Measurements from ENCODE around the gene NHS. TPM values are rescaled to one million over a fixed set of nuclear protein-coding genes. Genes with fewer than 3 reads are reported as not detected.
A peak's percentile ranks its signal among the peaks of the same experiment; 100 is the strongest.
"Not testable (repeated sequence)": the region's sequence is repeated elsewhere in the genome, so short reads cannot be mapped to it uniquely, and the experiment has no call there.

Gene NHS
- total and polyA plus RNA-seq, 10 donors, result 0.32 to 3.1 (median 2.1) TPM

DNA sequence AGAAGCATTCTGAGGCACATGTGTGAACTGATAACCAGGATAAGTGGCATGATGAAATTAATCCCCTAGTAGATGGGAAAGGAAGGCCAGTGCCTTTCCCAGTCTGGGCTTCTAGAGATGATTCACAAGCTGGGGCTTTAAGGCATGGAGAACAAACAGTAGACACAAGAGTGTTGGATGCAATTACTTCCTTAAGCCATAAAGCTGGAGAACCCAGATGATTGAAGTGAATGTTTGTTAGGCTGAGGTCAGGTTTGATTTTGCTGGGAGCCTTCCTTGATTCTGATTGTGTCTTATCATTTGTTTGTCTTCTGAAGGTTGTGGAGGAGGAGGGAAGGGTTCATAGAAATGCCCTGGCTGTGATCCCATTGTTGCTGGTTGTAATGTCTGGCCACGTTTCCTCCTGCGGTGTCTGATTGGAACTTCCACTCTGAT, 125.2 kb downstream of the NHS start:
- H3K27me3 ChIP-seq (replicated peaks in 1 of 7), result peaks cover 0 to 7% (median 0%) of the 10 kb centered on the region in 7 donors
- intact Hi-C loops (cut with DNase I; ENCODE audit: low total_unique reads), result no loop called here
- no peak overlapping the region for H3K4me3 ChIP-seq
- no peak overlapping the region for H3K27ac ChIP-seq
- no peaks in the 10 kb centered on the region for H3K36me3 ChIP-seq
- 30 to 59% (median 30%) methylated on average over 2 of the region's 2 CpGs for WGBS, 5 donors
- TF ChIP-seq POLR2A (IDR thresholded peaks at IDR 0.05), result no peak
- TF ChIP-seq, protein P1, sequence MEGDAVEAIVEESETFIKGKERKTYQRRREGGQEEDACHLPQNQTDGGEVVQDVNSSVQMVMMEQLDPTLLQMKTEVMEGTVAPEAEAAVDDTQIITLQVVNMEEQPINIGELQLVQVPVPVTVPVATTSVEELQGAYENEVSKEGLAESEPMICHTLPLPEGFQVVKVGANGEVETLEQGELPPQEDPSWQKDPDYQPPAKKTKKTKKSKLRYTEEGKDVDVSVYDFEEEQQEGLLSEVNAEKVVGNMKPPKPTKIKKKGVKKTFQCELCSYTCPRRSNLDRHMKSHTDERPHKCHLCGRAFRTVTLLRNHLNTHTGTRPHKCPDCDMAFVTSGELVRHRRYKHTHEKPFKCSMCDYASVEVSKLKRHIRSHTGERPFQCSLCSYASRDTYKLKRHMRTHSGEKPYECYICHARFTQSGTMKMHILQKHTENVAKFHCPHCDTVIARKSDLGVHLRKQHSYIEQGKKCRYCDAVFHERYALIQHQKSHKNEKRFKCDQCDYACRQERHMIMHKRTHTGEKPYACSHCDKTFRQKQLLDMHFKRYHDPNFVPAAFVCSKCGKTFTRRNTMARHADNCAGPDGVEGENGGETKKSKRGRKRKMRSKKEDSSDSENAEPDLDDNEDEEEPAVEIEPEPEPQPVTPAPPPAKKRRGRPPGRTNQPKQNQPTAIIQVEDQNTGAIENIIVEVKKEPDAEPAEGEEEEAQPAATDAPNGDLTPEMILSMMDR (IDR thresholded peaks at IDR 0.05 in 8 of 11, conservative IDR thresholded peaks at IDR 0.05 in 3 of 11), result no peak
- TF ChIP-seq POLR2AphosphoS5 (IDR thresholded peaks at IDR 0.05), result no peak
- H3K9me3 ChIP-seq, result no peaks in the 10 kb centered on the region
- DNase-seq, result no peak
- H3K4me1 ChIP-seq, result no peaks in the 10 kb centered on the region

DNA sequence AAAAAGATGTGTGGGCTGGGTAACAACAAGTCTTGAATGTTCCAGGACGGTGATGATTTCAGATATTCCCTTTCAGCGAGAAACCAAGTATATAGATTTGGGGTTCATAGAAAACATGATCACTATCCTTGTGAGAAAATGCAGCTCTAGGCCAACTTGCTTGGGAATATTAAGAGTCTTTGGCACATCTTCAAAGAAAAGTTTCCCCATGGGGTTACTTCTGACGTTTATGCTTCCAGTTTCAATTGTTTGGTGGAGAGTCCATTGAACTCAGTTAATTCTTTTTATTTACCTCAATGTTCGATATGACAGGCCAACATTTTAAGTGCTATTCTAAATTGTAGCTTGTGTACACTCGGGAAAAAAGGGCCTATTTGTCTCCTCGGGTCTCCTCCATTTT, 126.7 kb downstream of the NHS start:
- TF ChIP-seq POLR2AphosphoS5 (IDR thresholded peaks at IDR 0.05) (no peak), POLR2A (IDR thresholded peaks at IDR 0.05) (no peak)
- TF ChIP-seq, protein P1 (IDR thresholded peaks at IDR 0.05 in 8 of 11, conservative IDR thresholded peaks at IDR 0.05 in 3 of 11), result no peak

DNA sequence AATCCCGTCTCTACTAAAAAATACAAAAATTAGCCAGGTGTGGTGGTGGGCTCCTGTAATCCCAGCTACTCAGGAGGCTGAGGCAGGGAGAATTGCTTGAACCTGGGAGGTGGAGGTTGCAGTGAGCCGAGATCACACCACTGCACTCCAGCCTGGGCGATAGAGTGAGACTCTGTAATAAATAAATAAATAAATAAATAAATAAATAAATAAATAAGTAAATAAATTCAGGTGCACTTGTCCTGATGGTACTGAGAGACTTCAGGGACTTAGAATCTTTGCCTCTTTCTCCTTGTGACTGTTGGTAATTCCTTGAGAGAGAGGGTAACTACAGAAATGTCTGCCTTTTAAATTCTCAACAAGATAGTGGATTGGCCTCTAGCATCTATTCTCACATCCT, 131.4 kb downstream of the NHS start:
- intact Hi-C loops (cut with DNase I; ENCODE audit: low total_unique reads); H3K27ac ChIP-seq; DNase-seq; H3K4me3 ChIP-seq; H3K27me3 ChIP-seq (replicated peaks in 1 of 7); H3K4me1 ChIP-seq; H3K36me3 ChIP-seq: not testable (repeated sequence)
- H3K9me3 ChIP-seq, result peaks cover 3 to 22% (median 10%) of the 10 kb centered on the region in 8 donors
- 77 to 97% (median 87%) methylated on average over 3 of the region's 3 CpGs for WGBS, 5 donors

More for the DNA sequence above, 126.7 kb downstream of the NHS start:
- 64 to 79% (median 74%) methylated on average over 6 of the region's 6 CpGs for WGBS, 5 donors
- H3K4me1 ChIP-seq, result no peaks in the 10 kb centered on the region
- intact Hi-C loops (cut with DNase I; ENCODE audit: low total_unique reads), result no loop called here
- no peak overlapping the region for H3K27ac ChIP-seq
- peaks cover 2 to 10% (median 5%) of the 10 kb centered on the region in 8 donors for H3K9me3 ChIP-seq
- no peaks in the 10 kb centered on the region for H3K36me3 ChIP-seq
- H3K27me3 ChIP-seq (replicated peaks in 1 of 7), result no peaks in the 10 kb centered on the region
- no peak overlapping the region for H3K4me3 ChIP-seq
- DNase-seq, result no peak

DNA sequence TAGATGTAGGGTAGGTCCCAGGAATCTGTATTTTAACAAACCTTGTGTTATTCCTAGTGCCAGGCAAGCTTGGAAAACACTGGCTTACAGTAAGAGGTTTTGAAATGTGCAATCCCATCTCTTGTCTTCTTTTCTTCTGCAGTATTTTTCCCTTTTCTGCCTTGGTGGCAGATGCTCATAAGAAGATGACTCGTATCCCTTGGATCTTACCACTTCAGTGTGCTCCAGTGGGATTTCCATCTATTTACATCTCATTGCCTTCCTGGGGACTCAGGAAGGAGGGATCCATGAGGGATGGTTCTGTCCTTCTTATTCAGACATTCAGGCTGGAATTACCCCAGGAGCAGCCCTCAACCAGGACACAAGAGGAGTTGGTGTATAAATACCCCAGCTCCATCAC, 136.6 kb downstream of the NHS start:
- Histone ChIP-seq H3K27ac (no peak overlapping the region), H3K36me3 (no peaks in the 10 kb centered on the region), H3K9me3 (peaks cover 3 to 14% (median 8%) of the 10 kb centered on the region in 8 donors), H3K4me3 (no peak overlapping the region), H3K27me3 (replicated peaks in 1 of 7) (no peaks in the 10 kb centered on the region), H3K4me1 (no peaks in the 10 kb centered on the region)
- DNase-seq, result no peak
- intact Hi-C loops (cut with DNase I; ENCODE audit: low total_unique reads), result no loop called here
- 53 to 100% (median 90%) methylated on average over 1 of the region's 1 CpG for WGBS, 5 donors
- TF ChIP-seq, protein P1 (IDR thresholded peaks at IDR 0.05 in 8 of 11, conservative IDR thresholded peaks at IDR 0.05 in 3 of 11), result no peak
- TF ChIP-seq POLR2A (IDR thresholded peaks at IDR 0.05) (no peak), POLR2AphosphoS5 (IDR thresholded peaks at IDR 0.05) (no peak)

DNA sequence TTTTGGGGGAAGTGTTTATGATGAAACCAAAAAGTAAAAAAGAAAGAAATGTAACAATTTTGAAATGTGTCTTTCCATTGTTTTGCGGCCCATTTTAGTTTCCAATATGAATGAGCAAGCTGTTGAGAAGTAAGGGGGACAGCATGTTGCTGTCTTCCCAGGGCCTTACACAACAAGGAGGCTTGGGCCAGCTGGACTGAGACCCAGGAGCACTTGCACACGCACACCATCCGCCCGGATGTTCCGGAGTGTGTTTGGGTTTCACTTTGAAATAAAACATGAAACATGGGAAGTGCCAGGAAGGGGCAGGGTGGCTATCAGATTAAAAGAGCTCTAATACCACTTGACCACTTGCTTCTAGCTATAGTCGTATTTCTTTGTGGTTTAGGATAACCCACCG, 144.4 kb downstream of the NHS start:
- Histone ChIP-seq H3K4me1 (no peaks in the 10 kb centered on the region), H3K27ac (peak overlapping the region in 6 of 8 donors; percentile 6 to 36 (median 12)), H3K27me3 (replicated peaks in 1 of 7) (peaks cover 0 to 5% (median 0%) of the 10 kb centered on the region in 7 donors), H3K4me3 (no peak overlapping the region), H3K9me3 (no peaks in the 10 kb centered on the region), H3K36me3 (no peaks in the 10 kb centered on the region)
- intact Hi-C loops (cut with DNase I; ENCODE audit: low total_unique reads), result no loop called here
- TF ChIP-seq POLR2A (IDR thresholded peaks at IDR 0.05), result no peak
- TF ChIP-seq, protein P1 (IDR thresholded peaks at IDR 0.05 in 8 of 11, conservative IDR thresholded peaks at IDR 0.05 in 3 of 11), result no peak
- peak in 2 of 3 donors; percentile 34 to 46 for TF ChIP-seq POLR2AphosphoS5 (IDR thresholded peaks at IDR 0.05)
- 60 to 80% (median 71%) methylated on average over 7 of the region's 7 CpGs for WGBS, 5 donors
- no peak for DNase-seq
